HG02884 (cell line): ENCODE measurements around the gene NPAS4.

Experiments
- ATAC-seq: cut with Tn5 transposase; IDR thresholded peaks from one replicate; pipeline ENCODE4 v1.9.1; 2021; ENCODE audit warnings: mild to moderate bottlenecking, moderate library complexity; ENCODE audit not compliant: unreplicated experiment

NPAS4 gene

DNA sequence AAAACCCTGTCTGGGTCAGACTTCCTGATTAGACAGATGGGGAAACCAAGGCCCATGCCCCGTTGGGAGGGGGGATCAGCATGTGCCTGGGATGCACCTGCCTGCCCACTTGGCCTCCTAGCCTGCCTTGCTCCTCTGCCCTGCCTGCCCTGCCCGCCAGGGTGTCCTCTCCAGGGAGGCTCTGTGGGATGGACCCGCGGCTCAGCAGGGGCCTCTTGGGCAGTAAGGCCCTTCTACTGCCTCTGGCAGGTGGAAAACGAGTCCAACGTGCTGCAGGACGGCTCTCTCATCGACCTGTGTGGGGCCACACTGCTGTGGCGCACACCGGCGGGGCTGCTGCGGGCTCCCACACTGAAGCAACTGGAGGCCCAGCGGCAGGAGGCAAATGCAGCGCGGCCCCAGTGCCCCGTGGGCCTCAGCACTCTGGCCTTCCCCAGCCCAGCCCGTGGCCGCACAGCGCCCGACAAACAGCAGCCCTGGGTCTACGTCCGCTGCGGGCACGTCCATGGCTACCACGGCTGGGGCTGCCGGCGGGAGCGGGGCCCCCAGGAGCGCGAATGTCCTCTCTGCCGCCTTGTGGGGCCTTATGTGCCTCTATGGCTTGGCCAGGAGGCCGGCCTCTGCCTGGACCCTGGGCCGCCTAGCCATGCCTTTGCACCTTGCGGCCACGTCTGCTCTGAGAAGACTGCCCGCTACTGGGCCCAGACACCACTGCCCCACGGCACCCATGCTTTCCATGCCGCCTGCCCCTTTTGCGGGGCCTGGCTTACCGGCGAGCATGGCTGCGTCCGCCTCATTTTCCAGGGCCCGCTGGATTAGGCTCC is 54.7 kb downstream of the NPAS4 start:
- no peak for ATAC-seq
